GM23338 (cell line): Measurements from ENCODE around the gene KCNQ5. TPM values are rescaled to one million over a fixed set of nuclear protein-coding genes. Genes with fewer than 3 reads are reported as not detected.

ENCODE experiments used
- ATAC-seq: fragments of 200-7000 bp; cut with Tn5 transposase; 3 replicates; pipeline ENCODE4 v1.9.1; 2020
- DNase-seq: peaks from one replicate; pipeline ENCODE4 v3.0.0-alpha.2; 2015; ENCODE audit warnings: low spot score
- H2AFZ ChIP-seq: fragments of 200-600 bp; sonication (generic); 2 replicates; pipeline ENCODE4 v1.8.0; 2016; ENCODE audit warnings: antibody characterized with exemption, mild to moderate bottlenecking, moderate library complexity
- H3F3A ChIP-seq: fragments of 200-600 bp; sonication (generic); replicated peaks from 2 replicates; pipeline ENCODE4 v1.8.0; 2017; ENCODE audit warnings: antibody characterized with exemption, mixed run types, low read depth
- H3K27ac ChIP-seq: fragments of 200-600 bp; sonication (generic); 2 replicates; pipeline ENCODE4 v1.6.1; 2016; ENCODE audit warnings: low read depth
- H3K27me3 ChIP-seq: fragments of 200-600 bp; sonication (generic); 2 replicates; pipeline ENCODE4 v1.8.0; 2016; ENCODE audit warnings: mild to moderate bottlenecking, mixed run types, moderate library complexity; ENCODE audit not compliant: insufficient read depth
- H3K36me3 ChIP-seq: fragments of 200-600 bp; sonication (generic); 2 replicates; pipeline ENCODE4 v1.8.0; 2016; ENCODE audit warnings: mild to moderate bottlenecking; ENCODE audit not compliant: insufficient read depth
- H3K4me1 ChIP-seq: fragments of 200-600 bp; sonication (generic); 2 replicates; pipeline ENCODE4 v1.8.0; 2016; ENCODE audit warnings: mild to moderate bottlenecking, moderate library complexity; ENCODE audit not compliant: insufficient read depth
- H3K4me2 ChIP-seq: fragments of 200-600 bp; sonication (generic); 2 replicates; pipeline ENCODE4 v1.7.1; 2017; ENCODE audit warnings: mixed run types
- H3K4me3 ChIP-seq: fragments of 200-600 bp; sonication (generic); 2 replicates; pipeline ENCODE4 v1.6.1; 2016; ENCODE audit warnings: mixed run types
- H3K79me2 ChIP-seq: fragments of 200-600 bp; sonication (generic); replicated peaks from 2 replicates; pipeline ENCODE4 v1.8.0; 2017; ENCODE audit warnings: mild to moderate bottlenecking; ENCODE audit not compliant: insufficient read depth
- H3K9me2 ChIP-seq: fragments of 200-600 bp; sonication (generic); 2 replicates; pipeline ENCODE4 v1.8.0; 2017; ENCODE audit not compliant: insufficient read depth
- H4K20me1 ChIP-seq: fragments of 200-600 bp; sonication (generic); replicated peaks from 2 replicates; pipeline ENCODE4 v1.8.0; 2017; ENCODE audit warnings: mild to moderate bottlenecking; ENCODE audit not compliant: insufficient read depth
- H3K27ac Mint-ChIP-seq: 2 replicates; pipeline ENCODE4 v1.8.0; 2020; ENCODE audit warnings: inconsistent platforms, mild to moderate bottlenecking, moderate library complexity, mixed read lengths
- H3K27me3 Mint-ChIP-seq: 3 replicates; pipeline ENCODE4 v1.8.0; 2022; ENCODE audit warnings: low read depth, mild to moderate bottlenecking, moderate library complexity, mixed read lengths, inconsistent platforms; ENCODE audit not compliant: insufficient read depth, poor library complexity
- H3K36me3 Mint-ChIP-seq: 3 replicates; pipeline ENCODE4 v1.8.0; 2021; ENCODE audit warnings: low read depth, mild to moderate bottlenecking, inconsistent platforms, moderate library complexity, mixed read lengths
- H3K4me1 Mint-ChIP-seq: 3 replicates; pipeline ENCODE4 v1.8.0; 2020; ENCODE audit warnings: mild to moderate bottlenecking, inconsistent platforms, mixed read lengths
- H3K4me3 Mint-ChIP-seq: 3 replicates; pipeline ENCODE4 v1.8.0; 2021; ENCODE audit warnings: moderate library complexity, mild to moderate bottlenecking, inconsistent platforms, mixed read lengths
- H3K9me3 Mint-ChIP-seq: 3 replicates; pipeline ENCODE4 v1.8.0; 2020; ENCODE audit warnings: moderate library complexity, mild to moderate bottlenecking, inconsistent platforms, mixed read lengths
- CREB1 ChIP-seq: fragments of 250-450 bp; sonication (Bioruptor Pico); IDR thresholded peaks from 2 replicates; pipeline ENCODE4 v1.5.0; 2020; ENCODE audit warnings: low read depth, mild to moderate bottlenecking, moderate library complexity
- EZH2 ChIP-seq: fragments of 200-600 bp; sonication (generic); IDR thresholded peaks from one replicate; pipeline ENCODE4 v1.8.0; 2017; ENCODE audit warnings: antibody characterized with exemption, mild to moderate bottlenecking, low read depth; ENCODE audit not compliant: unreplicated experiment
- EZH2phosphoT487 ChIP-seq: fragments of 200-600 bp; sonication (generic); IDR thresholded peaks from one replicate; pipeline ENCODE4 v1.8.1; 2018; ENCODE audit warnings: antibody characterized with exemption; ENCODE audit not compliant: unreplicated experiment
- JUNB ChIP-seq: IDR thresholded peaks from one replicate; pipeline ENCODE4 v1.6.1; 2016; ENCODE audit warnings: antibody characterized with exemption; ENCODE audit not compliant: unreplicated experiment
- NANOG ChIP-seq: IDR thresholded peaks from 2 replicates; pipeline ENCODE4 v1.6.1; 2016; ENCODE audit warnings: antibody characterized with exemption, borderline replicate concordance
- POLR2AphosphoS5 ChIP-seq: IDR thresholded peaks from 2 replicates; pipeline ENCODE4 v1.6.1; 2016; ENCODE audit warnings: antibody characterized with exemption, low read depth
- STAT1 ChIP-seq: IDR thresholded peaks from one replicate; pipeline ENCODE4 v1.6.1; 2016; ENCODE audit warnings: antibody characterized with exemption; ENCODE audit not compliant: unreplicated experiment
- ZNF114 ChIP-seq: fragments of 250-450 bp; sonication (Bioruptor Pico); IDR thresholded peaks from 2 replicates; pipeline ENCODE4 v1.5.0; 2020; ENCODE audit warnings: mild to moderate bottlenecking, moderate library complexity
- ZNF331 ChIP-seq: fragments of 250-450 bp; sonication (Bioruptor Pico); IDR thresholded peaks from 2 replicates; pipeline ENCODE4 v1.5.0; 2020; ENCODE audit warnings: low read depth, mild to moderate bottlenecking, moderate library complexity
- polyA plus RNA-seq: library from polyadenylated mRNA; unstranded; fragments of >200 nt; fragmentation: Nextera tagmentation; extraction: Ambion mirVana; gene quantifications from 2 replicates; pipeline ENCODE4 v1.2.1, GENCODE V29; 2016
- total RNA-seq: library from RNA; depleted of rRNA; stranded (reverse); fragments of >200 nt; shearing (Covaris generic); gene quantifications from 2 replicates; pipeline ENCODE4 v1.2.3, GENCODE V29; 2014
- TF ChIP-seq, protein P1 (sequence below): fragments of 250-450 bp; sonication (Bioruptor Pico); IDR thresholded peaks from 2 replicates; pipeline ENCODE4 v1.5.0; 2020; ENCODE audit warnings: mild to moderate bottlenecking, moderate library complexity
- TF ChIP-seq, protein P2 (sequence below): IDR thresholded peaks from 2 replicates; pipeline ENCODE4 v1.6.1; 2016; ENCODE audit warnings: antibody characterized with exemption
- TF ChIP-seq, protein P3 (sequence below), 2 experiments: fragments of 200-600 bp in 1 of 2; sonication (generic) in 1 of 2; conservative IDR thresholded peaks; 2 replicates each; pipeline versions ENCODE4 v1.5.1 to v1.6.1; 2016 to 2017; ENCODE audit warnings: antibody characterized with exemption in 2 of 2, low read depth in 2 of 2, mild to moderate bottlenecking in 2 of 2, moderate library complexity in 1 of 2

Gene KCNQ5
- total and polyA plus RNA-seq, 2 experiments from 2014 or later, result 0.68 to 0.87 TPM

DNA sequence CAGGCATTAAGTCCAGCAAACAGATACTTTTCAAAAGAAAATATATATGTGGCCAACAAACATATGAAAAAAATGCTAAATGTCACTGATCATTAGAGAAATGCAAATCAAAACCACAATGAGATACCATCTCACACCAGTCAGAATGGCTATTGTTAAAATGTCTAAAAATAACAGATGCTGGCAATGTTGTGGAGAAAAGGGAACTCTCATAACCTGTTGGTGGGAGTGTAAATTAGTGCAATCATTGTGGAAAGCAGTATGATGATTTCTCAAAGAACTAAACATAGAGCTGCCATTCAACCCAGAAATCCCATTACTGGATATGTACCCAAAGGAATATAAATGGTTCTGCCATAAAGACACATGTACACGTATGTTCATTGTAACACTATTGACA, 20.6 kb downstream of the KCNQ5 start (continued):
- TF ChIP-seq, protein P1, sequence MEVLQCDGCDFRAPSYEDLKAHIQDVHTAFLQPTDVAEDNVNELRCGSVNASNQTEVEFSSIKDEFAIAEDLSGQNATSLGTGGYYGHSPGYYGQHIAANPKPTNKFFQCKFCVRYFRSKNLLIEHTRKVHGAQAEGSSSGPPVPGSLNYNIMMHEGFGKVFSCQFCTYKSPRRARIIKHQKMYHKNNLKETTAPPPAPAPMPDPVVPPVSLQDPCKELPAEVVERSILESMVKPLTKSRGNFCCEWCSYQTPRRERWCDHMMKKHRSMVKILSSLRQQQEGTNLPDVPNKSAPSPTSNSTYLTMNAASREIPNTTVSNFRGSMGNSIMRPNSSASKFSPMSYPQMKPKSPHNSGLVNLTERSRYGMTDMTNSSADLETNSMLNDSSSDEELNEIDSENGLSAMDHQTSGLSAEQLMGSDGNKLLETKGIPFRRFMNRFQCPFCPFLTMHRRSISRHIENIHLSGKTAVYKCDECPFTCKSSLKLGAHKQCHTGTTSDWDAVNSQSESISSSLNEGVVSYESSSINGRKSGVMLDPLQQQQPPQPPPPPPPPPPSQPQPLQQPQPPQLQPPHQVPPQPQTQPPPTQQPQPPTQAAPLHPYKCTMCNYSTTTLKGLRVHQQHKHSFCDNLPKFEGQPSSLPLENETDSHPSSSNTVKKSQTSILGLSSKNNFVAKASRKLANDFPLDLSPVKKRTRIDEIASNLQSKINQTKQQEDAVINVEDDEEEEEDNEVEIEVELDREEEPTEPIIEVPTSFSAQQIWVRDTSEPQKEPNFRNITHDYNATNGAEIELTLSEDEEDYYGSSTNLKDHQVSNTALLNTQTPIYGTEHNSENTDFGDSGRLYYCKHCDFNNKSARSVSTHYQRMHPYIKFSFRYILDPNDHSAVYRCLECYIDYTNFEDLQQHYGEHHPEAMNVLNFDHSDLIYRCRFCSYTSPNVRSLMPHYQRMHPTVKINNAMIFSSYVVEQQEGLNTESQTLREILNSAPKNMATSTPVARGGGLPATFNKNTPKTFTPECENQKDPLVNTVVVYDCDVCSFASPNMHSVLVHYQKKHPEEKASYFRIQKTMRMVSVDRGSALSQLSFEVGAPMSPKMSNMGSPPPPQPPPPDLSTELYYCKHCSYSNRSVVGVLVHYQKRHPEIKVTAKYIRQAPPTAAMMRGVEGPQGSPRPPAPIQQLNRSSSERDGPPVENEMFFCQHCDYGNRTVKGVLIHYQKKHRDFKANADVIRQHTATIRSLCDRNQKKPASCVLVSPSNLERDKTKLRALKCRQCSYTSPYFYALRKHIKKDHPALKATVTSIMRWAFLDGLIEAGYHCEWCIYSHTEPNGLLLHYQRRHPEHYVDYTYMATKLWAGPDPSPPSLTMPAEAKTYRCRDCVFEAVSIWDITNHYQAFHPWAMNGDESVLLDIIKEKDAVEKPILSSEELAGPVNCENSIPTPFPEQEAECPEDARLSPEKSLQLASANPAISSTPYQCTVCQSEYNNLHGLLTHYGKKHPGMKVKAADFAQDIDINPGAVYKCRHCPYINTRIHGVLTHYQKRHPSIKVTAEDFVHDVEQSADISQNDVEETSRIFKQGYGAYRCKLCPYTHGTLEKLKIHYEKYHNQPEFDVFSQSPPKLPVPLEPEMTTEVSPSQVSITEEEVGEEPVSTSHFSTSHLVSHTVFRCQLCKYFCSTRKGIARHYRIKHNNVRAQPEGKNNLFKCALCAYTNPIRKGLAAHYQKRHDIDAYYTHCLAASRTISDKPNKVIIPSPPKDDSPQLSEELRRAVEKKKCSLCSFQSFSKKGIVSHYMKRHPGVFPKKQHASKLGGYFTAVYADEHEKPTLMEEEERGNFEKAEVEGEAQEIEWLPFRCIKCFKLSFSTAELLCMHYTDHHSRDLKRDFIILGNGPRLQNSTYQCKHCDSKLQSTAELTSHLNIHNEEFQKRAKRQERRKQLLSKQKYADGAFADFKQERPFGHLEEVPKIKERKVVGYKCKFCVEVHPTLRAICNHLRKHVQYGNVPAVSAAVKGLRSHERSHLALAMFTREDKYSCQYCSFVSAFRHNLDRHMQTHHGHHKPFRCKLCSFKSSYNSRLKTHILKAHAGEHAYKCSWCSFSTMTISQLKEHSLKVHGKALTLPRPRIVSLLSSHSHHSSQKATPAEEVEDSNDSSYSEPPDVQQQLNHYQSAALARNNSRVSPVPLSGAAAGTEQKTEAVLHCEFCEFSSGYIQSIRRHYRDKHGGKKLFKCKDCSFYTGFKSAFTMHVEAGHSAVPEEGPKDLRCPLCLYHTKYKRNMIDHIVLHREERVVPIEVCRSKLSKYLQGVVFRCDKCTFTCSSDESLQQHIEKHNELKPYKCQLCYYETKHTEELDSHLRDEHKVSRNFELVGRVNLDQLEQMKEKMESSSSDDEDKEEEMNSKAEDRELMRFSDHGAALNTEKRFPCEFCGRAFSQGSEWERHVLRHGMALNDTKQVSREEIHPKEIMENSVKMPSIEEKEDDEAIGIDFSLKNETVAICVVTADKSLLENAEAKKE (CRISPR knock-in tag), result no peak
- TF ChIP-seq CREB1 (no peak), EZH2 (no peak), ZNF114 (CRISPR knock-in tag) (no peak), EZH2phosphoT487 (no peak), NANOG (no peak), JUNB (no peak), STAT1 (no peak)
- TF ChIP-seq, protein P2, sequence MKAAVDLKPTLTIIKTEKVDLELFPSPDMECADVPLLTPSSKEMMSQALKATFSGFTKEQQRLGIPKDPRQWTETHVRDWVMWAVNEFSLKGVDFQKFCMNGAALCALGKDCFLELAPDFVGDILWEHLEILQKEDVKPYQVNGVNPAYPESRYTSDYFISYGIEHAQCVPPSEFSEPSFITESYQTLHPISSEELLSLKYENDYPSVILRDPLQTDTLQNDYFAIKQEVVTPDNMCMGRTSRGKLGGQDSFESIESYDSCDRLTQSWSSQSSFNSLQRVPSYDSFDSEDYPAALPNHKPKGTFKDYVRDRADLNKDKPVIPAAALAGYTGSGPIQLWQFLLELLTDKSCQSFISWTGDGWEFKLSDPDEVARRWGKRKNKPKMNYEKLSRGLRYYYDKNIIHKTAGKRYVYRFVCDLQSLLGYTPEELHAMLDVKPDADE, result no peak

DNA sequence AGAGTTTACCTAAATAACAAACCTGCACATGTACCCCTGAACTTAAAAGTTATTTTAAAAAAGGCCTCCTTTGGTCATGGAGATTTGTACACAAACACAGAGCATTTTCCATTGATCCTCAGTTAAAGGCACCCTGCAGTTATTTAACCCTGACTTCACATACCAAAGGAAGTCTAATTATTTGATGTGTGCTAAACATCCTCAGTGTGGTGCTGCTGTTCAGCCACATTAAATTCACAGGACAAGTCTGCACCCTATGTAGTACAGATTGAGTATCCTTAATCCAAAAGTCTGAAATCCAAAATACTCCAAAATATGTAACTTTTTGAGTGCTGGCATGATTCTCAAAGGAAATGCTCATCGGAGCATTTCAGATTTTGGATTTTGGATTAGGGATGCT, 21.4 kb downstream of the KCNQ5 start:
- ATAC-seq, result no peak
- Mint-ChIP-seq H3K4me1 (no peaks in the 10 kb centered on the region; the same call in 2 of the 3 replicates), H3K27ac (no peak overlapping the region), H3K36me3 (no peaks in the 10 kb centered on the region), H3K9me3 (no peaks in the 10 kb centered on the region; the same call in 2 of the 3 replicates), H3K4me3 (no peak overlapping the region), H3K27me3 (peaks cover 1% of the 10 kb centered on the region)
- H3K4me3 ChIP-seq, result no peak overlapping the region
- H3K36me3 ChIP-seq, result no peaks in the 10 kb centered on the region
- no peaks in the 10 kb centered on the region for H4K20me1 ChIP-seq
- no peak overlapping the region for H3K4me2 ChIP-seq
- H2AFZ ChIP-seq, result no peak overlapping the region
- no peaks in the 10 kb centered on the region for H3K27me3 ChIP-seq
- H3K9me2 ChIP-seq, result no peaks in the 10 kb centered on the region
- no peaks in the 10 kb centered on the region for H3F3A ChIP-seq
- DNase-seq, result no peak
- H3K27ac ChIP-seq, result no peak overlapping the region
- H3K79me2 ChIP-seq, result no peaks in the 10 kb centered on the region
- H3K4me1 ChIP-seq, result peaks cover 6% of the 10 kb centered on the region; the same call in 1 of the 2 replicates
- TF ChIP-seq, protein P3, sequence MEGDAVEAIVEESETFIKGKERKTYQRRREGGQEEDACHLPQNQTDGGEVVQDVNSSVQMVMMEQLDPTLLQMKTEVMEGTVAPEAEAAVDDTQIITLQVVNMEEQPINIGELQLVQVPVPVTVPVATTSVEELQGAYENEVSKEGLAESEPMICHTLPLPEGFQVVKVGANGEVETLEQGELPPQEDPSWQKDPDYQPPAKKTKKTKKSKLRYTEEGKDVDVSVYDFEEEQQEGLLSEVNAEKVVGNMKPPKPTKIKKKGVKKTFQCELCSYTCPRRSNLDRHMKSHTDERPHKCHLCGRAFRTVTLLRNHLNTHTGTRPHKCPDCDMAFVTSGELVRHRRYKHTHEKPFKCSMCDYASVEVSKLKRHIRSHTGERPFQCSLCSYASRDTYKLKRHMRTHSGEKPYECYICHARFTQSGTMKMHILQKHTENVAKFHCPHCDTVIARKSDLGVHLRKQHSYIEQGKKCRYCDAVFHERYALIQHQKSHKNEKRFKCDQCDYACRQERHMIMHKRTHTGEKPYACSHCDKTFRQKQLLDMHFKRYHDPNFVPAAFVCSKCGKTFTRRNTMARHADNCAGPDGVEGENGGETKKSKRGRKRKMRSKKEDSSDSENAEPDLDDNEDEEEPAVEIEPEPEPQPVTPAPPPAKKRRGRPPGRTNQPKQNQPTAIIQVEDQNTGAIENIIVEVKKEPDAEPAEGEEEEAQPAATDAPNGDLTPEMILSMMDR (conservative IDR thresholded peaks at IDR 0.05; ENCODE audit: low read depth in 2 of 2), result no peak
- no peak for TF ChIP-seq NANOG
- TF ChIP-seq CREB1, result no peak
- TF ChIP-seq EZH2phosphoT487, result no peak
- TF ChIP-seq ZNF114 (CRISPR knock-in tag), result no peak
- no peak for TF ChIP-seq STAT1
- TF ChIP-seq POLR2AphosphoS5, result no peak
- no peak for TF ChIP-seq ZNF331 (CRISPR knock-in tag)
- TF ChIP-seq EZH2, result no peak
